Measurements from ENCODE around the gene GALNT16. TPM values are rescaled to one million over a fixed set of nuclear protein-coding genes. Genes with fewer than 3 reads are reported as not detected.
"Not testable (repeated sequence)": the region's sequence is repeated elsewhere in the genome, so short reads cannot be mapped to it uniquely, and the experiment has no call there.

The GALNT16 gene
- polyA plus RNA-seq (2013, experiment 1 of 2; ENCODE audit: insufficient read length) = 2.4 TPM
- polyA plus RNA-seq (2013, experiment 2 of 2; ENCODE audit: insufficient read length) = 2.4 TPM

DNA sequence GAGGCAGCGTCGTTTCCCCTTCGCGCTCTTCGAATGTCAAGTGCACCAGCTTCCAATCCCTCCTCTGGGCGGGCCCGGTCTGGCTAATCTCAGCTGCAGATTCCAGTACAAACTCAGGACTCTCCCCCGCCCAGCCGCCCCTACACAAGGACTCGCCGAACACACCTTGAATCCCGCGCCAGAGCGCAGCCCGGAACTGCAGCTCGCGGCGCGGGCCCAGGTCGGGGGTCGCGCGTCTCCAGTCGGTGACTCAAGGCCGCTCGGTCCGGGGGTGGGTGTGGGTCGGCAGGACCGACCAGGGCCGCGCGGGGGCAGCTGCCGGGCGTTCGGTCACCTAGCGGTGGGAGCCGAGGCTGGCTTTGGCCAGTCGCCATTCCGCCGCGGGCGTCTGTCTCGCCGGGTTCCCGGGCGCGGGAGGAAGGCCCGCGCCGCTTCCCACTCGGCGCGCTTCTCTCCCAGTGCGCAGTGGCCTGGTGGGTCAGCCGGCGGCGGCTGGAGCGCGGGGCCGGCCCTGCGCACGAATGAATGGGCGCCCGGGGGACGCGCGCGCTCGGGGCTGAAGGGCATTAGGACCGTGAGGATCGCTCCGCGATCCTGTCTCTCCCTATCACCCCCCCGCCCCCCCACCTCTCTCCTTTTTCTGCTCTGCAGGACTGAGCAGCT, at the start of gene GALNT16:
GALNT16 (plus strand) TSS at position 632 of the 663 bp plus-strand sequence. CDS start 133 bp downstream, outside the sequence.
- DNase-seq = peak; percentile 23

DNA sequence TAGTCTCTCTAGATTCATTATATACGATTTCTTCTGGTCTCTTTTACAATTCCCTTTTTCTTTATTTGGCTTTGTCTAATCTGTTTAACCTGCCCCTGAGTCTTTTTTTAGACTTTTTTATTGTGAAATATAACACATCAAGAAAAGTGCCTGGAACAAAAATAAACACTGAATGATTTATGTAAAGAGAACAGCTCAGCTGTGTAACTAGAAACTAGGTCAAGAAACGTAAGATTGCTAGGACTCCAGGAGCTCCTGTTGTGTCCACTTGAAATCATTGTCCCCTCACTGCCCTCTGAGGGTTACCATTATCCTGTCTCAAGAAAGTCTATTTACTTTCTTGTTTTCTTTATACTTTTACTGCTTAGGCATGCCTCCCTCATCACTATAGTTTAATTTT, 45.6 kb upstream of the GALNT16 start:
- DNase-seq = no peak

DNA sequence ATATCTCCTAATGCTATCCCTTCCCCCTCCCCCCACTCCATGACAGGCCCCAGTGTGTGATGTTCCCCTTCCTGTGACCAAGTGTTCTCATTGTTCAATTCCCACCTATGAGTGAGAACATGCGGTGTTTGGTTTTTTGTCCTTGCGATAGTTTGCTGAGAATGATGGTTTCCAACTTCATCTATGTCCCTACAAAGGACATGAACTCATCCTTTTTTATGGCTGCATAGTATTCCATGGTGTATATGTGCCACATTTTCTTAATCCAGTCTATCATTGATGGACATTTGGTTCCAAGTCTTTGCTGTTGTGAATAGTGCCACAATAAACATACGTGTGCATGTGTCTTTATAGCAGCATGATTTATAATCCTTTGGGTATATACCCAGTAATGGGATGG, 42.3 kb upstream of the GALNT16 start:
- DNase-seq = not testable (repeated sequence)

DNA sequence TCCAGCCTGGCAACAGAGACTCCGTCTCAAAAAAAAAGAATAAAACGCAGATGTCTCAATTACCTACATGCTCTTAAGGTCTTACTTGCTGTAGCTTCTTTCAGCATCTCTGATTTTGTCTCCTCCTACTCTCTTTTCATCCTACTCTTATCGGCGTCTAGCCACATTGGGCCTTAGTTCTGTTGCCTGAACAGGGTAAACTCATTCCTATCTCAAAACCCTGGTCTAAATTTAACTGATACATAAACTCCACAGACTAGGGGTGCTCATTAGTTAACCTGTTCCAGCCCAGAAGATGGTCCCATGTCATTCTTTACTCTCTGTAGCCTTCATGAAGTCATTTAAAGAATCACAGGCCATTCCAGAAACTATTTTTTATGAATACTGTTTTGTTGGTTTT, 35.0 kb upstream of the GALNT16 start:
- DNase-seq = no peak

DNA sequence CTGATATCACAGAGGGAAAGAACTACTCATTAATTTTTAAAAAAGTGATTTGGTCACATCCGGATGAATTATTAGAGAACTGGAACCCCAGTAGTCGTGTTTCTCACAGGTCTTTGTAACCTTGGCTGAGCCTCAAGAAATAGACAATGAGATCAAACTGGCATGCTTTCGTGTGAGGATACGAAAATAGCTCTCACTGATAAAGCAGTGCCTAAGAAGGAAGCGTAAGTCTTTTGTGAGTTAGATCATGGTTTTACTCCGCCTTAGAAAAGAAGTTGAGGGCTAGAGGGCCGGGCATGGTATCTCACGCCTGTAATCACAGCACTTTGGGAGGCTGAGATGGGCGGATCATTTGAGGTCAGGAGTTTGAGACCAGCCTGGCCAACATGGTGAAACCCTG, 33.8 kb upstream of the GALNT16 start:
- no peak for DNase-seq

DNA sequence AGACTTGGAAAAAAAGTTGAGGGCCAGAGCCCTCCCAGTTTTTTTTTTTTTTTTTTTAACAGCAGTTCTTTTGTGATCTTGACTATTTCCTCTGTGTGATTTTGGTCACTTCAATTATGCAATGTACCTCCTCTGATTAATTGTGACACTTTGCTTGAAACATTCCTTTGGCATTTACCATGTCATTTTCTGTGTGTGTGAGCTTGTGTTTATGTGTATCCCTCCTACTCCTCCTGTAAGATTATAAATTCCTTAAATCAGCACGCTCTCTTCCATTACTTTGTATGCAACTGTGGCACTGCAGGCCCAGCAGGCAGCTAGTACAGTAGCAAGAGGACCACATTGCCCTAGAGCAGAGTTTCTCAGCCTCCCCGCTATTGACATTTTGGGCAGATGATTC, 33.2 kb upstream of the GALNT16 start:
- DNase-seq = peak; percentile 5

DNA sequence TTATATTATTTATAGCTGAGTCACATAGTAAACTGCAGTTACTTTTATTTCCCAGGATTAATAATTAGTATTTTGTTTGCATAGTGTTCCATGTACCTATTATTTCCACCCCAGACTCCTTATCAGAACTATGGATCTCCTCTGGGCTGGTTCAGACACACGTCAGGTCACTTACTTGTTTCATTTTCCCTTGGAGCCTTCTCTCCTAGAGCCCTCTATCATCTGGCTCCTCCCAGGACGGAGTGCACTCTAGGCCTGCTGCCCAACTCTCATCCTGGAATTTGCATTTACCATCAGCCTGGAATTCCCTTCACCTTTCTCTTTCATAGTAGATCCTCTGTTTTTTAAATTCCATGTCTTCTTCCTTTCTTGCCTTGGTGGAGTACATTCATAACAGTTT, 28.5 kb upstream of the GALNT16 start:
- no peak for DNase-seq

DNA sequence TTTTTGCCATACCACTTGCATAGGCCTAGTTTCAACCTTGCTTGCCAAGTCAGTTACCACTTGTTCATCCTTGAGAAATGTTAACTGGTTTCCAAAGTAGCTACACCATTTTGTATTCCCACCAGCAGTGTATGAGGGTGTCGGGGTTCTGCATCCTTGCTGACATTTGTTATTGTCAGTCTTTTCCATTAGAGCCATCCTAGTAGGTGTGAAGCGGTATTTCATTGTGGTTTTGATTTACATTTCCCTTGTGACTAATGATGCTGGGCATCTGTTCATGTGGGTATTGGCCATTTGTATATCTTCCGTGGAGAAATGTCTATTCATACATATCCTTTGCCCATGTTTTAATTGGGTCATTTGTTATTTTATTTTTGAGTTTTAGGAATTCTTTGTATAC, 27.6 kb upstream of the GALNT16 start:
- DNase-seq = no peak

DNA sequence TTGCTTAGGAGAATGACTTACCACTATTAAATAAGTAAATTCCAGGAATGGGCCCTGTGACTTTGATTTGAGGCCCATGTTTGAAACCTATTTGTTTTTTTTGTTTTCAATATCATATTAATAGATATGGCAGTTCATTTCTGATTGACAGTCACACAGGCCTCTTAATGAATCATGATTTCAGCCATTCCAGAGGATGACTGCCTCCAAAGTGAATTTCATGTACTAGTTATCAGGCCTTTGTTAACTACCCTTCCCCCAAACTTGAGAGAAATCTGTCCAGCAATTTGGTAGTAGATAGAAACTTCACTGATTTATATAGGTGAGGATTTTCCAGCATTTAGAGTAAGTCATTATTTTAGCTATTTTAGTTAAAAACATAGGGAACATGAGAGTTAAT, 25.9 kb upstream of the GALNT16 start:
- no peak for DNase-seq

DNA sequence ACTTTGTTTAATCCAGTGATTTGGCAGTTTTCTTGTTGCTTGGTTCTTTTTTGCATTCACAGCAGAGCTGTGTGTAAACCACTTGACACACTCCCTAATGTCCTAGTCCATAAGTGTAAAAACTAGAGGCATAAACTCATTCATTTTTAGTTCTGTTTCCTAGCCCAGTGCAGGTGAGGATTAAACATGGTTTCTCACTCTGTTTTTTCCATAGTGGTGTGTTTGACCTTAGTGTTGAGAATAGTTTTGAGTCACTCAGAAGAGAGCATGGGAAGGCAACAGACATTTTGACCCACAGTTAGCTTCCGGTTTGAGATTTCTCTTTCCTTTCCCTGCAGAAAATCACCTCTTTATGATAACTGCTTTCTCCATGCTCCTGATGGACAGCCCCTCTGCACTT, 24.2 kb upstream of the GALNT16 start:
- DNase-seq = no peak

DNA sequence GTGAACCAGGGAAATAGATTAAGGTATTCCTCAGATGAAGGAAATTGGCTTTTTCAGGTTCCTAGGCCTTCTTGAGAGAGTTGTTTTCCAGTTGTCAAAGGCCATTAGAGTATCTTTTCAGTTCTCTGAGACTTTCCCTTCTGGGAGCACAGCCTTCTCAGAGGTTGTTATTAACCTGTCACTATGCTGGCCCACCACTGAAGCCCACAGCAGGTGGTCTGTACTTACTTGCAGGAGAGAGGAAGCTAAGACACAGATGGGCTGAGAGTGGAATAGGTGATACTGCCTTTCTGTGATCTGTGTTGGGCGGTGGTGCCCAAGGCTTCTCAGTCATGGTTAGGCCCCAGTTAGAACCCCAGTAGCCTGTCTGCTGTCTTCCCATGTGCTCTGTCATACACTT, 22.8 kb upstream of the GALNT16 start:
- DNase-seq = no peak

DNA sequence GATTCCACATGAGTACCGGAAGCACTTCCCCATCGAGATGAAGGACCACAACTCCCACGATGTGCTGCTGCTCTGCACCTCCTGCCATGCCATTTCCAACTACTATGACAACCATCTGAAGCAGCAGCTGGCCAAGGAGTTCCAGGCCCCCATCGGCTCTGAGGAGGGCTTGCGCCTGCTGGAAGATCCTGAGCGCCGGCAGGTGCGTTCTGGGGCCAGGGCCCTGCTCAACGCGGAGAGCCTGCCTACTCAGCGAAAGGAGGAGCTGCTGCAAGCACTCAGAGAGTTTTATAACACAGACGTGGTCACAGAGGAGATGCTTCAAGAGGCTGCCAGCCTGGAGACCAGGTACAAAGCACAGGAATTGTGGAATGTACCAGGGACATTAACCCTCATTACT, 22.4 kb upstream of the GALNT16 start:
- no peak for DNase-seq

DNA sequence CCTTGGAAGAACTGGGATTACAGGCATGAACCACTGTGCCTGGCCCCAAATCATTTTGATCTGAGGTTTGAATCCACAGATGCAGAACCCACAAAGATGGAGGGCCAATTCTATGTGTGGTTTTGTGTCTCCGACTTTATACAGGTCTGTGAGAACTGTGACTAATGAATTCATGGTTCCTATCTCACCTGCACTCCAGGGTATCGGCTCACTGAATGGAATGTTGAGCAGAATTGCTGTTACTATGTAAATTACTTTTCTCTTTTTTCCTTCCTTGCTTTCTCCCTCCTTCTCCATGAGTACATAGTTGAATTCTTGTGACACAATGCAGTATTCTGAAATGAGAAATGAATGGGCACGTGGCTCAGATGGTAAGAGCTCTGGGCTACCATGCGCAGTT, 21.1 kb upstream of the GALNT16 start:
- no peak for DNase-seq

DNA sequence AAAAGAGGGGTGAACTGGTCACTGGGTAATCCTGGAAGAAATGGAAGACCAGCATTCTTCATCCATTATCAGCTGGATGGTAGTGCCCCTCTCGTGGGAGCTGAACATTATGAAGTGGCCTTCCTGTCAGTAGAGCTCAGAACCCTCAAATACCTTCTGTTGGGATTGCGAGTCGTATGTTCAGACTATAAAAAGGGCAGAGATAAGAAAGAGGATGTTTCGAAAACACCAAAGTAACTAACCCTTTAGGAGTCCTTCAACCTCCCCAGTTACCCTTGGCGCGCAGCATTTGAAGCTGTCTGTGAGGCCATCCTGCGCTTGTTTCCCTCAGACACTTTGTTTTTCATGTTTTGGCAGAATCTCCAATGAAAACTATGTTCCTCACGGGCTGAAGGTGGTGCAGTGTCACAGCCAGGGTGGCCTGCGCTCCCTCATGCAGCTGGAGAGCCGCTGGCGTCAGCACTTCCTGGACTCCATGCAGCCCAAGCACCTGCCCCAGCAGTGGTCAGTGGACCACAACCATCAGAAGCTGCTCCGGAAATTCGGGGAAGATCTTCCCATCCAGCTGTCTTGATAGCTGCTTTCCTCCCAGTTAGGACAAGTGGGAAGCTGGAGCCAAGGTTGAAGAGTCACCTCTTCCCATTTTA, 19.3 kb upstream of the GALNT16 start:
- DNase-seq = no peak

DNA sequence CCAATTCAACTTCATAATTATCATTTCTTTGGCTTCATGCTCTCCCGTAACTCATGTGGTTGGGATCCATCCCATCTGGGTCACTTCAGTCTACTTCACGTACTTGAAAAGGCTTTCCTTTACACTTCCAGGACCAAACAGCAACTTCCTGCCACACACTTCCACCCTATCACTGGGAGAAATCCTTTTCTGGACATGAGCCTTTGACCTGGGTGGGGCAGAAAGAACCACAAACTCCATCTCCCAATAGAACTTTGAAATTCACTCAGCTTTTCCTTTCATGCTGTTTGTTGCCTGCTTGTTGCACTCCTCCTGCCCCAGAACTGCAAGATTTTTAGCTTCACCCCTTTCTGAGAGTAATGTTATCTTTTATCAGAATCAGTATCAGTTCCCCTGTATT, 18.4 kb upstream of the GALNT16 start:
- no peak for DNase-seq

DNA sequence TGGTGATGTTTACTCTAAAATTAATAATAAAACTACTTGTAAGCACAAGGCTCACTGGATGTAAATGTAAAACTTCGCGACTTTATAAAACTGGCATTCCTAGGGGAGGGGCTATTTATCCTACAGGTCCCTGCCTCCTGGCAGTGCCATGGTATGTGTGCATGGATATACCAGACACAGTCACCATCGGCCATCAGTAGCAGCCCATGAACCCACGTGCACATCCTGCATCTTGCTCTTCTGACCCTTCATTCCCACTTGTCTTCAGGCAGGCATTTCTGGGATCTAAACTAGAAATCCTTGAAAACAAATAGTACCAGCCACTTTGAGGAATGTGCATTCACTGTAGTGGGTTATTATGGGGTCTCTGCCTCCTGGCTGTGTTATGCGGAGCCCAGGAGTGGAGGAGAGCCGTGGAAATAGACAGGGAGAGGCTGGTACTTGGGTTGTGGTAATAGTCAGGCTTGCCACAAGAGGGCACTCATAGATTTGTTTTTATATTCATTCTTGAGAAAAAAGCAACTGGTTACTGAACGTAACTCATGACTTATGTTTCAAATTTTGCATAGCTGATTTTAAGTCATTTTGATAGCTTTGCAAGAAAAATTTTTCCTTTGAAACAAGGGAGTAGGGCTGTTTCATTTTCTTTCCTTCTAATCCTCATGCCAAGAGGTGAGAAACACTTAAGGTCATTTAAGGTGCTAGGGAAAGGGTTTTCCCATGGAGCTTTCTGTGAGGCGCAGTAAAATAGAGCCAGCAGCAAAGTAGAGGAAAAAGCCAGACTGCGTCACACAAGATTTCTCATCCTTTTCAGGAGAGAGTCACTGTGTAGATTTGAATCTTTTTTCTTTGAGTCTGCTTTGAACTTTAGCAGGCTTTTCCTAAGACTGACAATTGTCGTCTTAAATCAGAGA, 17.4 kb upstream of the GALNT16 start:
- DNase-seq = peak; percentile 64

DNA sequence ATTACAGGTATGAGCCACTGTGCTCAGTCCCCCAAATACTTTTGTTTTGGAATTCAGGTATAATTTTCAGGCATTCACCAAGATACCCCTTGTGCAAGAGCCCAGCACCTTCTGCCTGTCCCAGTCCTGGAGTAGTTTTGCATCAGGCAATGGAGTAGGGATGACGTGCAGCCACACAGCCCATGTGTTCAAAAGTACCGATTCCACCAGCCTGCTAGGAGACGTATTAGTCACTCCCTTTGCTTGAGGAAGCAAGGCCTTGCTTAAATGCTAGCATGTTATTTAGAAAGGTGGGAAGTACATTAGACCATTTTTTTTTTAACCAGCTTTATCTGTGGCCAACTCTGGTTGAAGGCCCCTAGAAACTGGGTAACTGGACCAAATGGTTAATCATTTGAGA, 15.0 kb upstream of the GALNT16 start:
- no peak for DNase-seq

DNA sequence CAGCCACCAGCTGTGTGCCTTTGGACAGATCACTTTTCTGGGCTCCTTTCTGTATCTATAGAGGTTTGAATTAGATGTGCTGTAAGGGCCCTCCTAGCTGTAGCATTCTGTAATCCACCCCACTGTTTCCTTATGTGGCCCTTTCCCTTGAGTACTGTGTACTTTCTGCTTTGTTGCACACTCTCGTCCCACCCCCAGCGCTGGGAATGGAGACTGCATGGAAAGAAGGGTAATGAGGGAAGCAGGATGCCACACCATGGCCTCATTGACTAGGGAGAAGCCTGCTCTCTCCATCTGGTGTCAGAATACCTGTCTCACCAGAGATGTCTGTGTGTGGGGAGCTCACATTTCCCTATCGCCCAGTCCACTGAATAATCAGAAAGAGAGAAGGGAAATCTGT, 13.6 kb upstream of the GALNT16 start:
- no peak for DNase-seq

DNA sequence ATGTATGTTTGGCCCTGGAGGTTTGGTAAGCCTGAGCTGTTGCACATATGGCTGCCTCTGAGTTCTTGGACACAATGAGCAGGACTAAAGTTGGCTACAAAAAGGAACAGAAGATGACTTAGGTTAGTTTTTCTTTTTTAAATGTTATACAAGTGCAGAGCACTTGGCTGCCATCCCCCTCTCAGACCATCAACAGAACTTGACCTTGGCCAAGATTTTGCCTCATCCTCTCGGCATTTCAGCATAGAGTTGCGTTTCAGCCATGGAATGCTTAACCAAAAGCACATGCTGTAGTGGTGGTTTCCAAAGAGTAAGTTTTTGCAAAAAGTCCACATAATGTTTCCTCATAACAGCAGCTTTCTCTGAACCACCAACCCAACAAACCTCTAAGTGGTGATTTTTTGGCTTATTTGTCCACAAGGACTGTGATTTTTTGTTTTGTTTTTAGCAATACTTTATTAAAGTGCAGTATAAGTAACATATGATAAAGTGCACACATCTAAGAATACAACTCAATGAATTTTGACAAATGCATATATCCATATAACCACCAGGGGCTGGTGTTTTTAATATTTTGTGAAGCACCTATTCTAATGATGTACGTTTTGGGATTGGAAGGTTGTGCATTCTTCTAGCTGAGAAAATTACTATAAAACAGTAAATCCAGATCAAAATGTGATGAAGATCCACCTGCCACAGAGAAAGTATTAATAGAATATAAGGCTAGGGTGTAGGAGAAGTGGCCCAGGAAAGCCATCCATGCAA, 12.1 kb upstream of the GALNT16 start:
- peak; percentile 65 for DNase-seq

DNA sequence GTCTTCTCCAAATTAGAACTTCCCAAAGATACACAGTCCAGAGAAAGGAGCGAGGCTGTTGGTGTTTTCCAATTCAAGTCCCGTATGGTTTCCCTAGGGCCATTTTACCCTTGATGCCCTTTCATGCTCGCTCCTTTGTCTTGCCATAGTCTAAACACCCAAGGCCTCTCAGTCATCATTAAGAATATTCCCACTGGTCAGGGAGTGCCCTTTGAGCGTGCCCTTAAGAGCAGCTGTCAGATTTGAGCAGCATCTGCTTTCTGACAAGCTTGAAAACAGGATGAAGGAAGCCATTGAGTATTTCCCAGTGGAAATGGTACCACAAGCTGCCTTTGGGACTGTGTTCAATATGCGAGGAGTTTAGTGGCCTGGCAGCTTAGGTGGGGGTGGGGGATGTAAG, 10.4 kb upstream of the GALNT16 start:
- no peak for DNase-seq

DNA sequence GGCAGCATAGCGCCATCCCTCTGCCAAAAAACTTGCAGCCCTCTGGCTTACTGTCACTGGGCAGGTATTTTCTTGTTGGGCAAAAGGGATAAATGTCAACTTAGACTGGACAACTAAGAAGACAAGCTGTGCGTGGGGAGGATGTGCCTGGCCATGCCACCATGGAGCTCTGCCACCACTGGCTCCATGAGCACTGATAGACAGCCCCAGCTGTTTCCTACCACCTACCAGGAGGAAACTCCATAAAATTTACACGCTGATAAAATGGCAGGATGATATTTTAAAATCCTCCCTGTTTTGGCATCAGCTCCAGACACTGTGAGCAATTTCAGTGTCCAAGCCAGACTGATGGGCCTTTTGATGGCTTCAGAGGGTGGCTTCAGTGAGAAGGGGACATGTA, 7.1 kb upstream of the GALNT16 start:
- DNase-seq = no peak

DNA sequence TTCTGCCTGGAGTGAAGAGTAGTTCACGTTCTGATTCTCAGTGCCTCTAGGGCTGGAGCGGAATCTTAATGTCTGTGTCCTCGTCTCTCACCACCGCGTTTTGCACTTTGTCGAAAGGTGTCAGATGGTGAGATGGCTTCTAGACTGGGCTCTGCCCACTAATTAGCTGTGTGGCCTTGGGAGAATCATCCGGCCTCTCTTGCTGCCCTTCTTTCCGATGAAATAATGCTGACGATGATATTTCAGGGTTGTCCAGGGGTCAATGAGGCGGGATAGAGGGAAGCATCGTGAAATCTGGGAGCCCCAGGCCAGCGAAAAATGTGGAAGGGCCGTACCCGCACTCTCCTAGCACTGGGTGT, 811 bp upstream of the GALNT16 start:
- DNase-seq = no peak
